AG04450 (cell line): ENCODE data around the gene COBL. TPM values are rescaled to one million over a fixed set of nuclear protein-coding genes. Genes with fewer than 3 reads are reported as not detected.
"Not testable (repeated sequence)": the region's sequence is repeated elsewhere in the genome, so short reads cannot be mapped to it uniquely, and the experiment has no call there.

Experiments
- CTCF ChIA-PET: fragments of 300-600, 350-600 bp; formaldehyde crosslinking; extraction: SDS; loops from one replicate; lab custom pipeline; 2022; ENCODE audit warnings: antibody characterized with exemption, inconsistent platforms; lab: Charles Lee
- POLR2A ChIA-PET: fragments of 350-600 bp; formaldehyde crosslinking; extraction: SDS; loops from one replicate; lab custom pipeline; 2021; ENCODE audit warnings: antibody characterized with exemption, inconsistent platforms; lab: Yijun Ruan, JAX
- DNase-seq: peaks from one replicate; pipeline ENCODE4 v3.0.0-alpha.2; 2011; ENCODE audit warnings: low read depth, low spot score
- H3K27ac ChIP-seq: one replicate; pipeline ENCODE4 v1.5.1; 2012; ENCODE audit warnings: low read depth, low read length, control low read depth
- H3K27me3 ChIP-seq: one replicate; pipeline ENCODE4 v1.6.0; 2012; ENCODE audit warnings: low read length; ENCODE audit not compliant: control insufficient read depth, insufficient read depth
- H3K4me3 ChIP-seq: 2 replicates; pipeline ENCODE4 v1.5.1; 2011; ENCODE audit warnings: mild to moderate bottlenecking, low read depth, low read length, control low read depth
- H3K9me3 ChIP-seq: 2 replicates; pipeline ENCODE4 v1.5.1; 2012; ENCODE audit warnings: low read length; ENCODE audit not compliant: control insufficient read depth, insufficient read depth
- CTCF ChIP-seq: IDR thresholded peaks from 2 replicates; pipeline ENCODE4 v1.5.1; 2011; ENCODE audit warnings: low read depth, low read length, control low read depth, inconsistent platforms
- polyA plus RNA-seq: library from polyadenylated mRNA; depleted of rRNA; stranded (reverse); fragments of >200 nt; gene quantifications from 2 replicates; pipeline ENCODE4 v1.2.3, GENCODE V29; 2011

Gene COBL
- polyA plus RNA-seq, 1 experiment: 0.06 TPM

- no peaks in the 10 kb centered on the region for H3K27me3 ChIP-seq
- POLR2A ChIA-PET: no interaction called here
- CTCF ChIA-PET: no interaction called here
- TF ChIP-seq CTCF: no peak
- H3K9me3 ChIP-seq: no peaks in the 10 kb centered on the region
- H3K27ac ChIP-seq: no peak overlapping the region
- H3K4me3 ChIP-seq: no peak overlapping the region
- no peak for DNase-seq
Measured at GRCh38 chr7:51217804-51218203, 98.8 kb downstream of the COBL start.

GRCh38 chr7:51214098-51214497, 102.5 kb downstream of the COBL start:
- CTCF ChIA-PET: no interaction called here
- no peaks in the 10 kb centered on the region for H3K9me3 ChIP-seq
- H3K27me3 ChIP-seq: no peaks in the 10 kb centered on the region
- DNase-seq: no peak
- POLR2A ChIA-PET: no interaction called here
- no peak overlapping the region for H3K27ac ChIP-seq
- TF ChIP-seq CTCF: no peak
- H3K4me3 ChIP-seq: no peak overlapping the region

GRCh38 chr7:51213618-51214017, 103.0 kb downstream of the COBL start:
- Histone ChIP-seq H3K27ac (no peak overlapping the region), H3K9me3 (no peaks in the 10 kb centered on the region), H3K4me3 (no peak overlapping the region), H3K27me3 (no peaks in the 10 kb centered on the region)
- no peak for TF ChIP-seq CTCF
- CTCF ChIA-PET: no interaction called here
- POLR2A ChIA-PET: no interaction called here
- DNase-seq: no peak

GRCh38 chr7:51210766-51211165, 105.8 kb downstream of the COBL start:
- CTCF ChIA-PET: no interaction called here
- no peak overlapping the region for H3K4me3 ChIP-seq
- no peak for TF ChIP-seq CTCF
- no peaks in the 10 kb centered on the region for H3K27me3 ChIP-seq
- POLR2A ChIA-PET: no interaction called here
- DNase-seq: no peak
- peaks cover 3% of the 10 kb centered on the region for H3K9me3 ChIP-seq
- H3K27ac ChIP-seq: no peak overlapping the region

- no peak overlapping the region for H3K4me3 ChIP-seq
- H3K27ac ChIP-seq: no peak overlapping the region
- no peaks in the 10 kb centered on the region for H3K27me3 ChIP-seq
- CTCF ChIA-PET: no interaction called here
- DNase-seq: no peak
- POLR2A ChIA-PET: no interaction called here
- no peak for TF ChIP-seq CTCF
- H3K9me3 ChIP-seq: peaks cover 3% of the 10 kb centered on the region
Measured at GRCh38 chr7:51209426-51209825, 107.2 kb downstream of the COBL start.

- CTCF ChIA-PET, H3K27ac ChIP-seq, POLR2A ChIA-PET, H3K9me3 ChIP-seq, H3K4me3 ChIP-seq, DNase-seq, H3K27me3 ChIP-seq: not testable (repeated sequence)
Measured at GRCh38 chr7:51208125-51208524, 108.5 kb downstream of the COBL start.
